Loucy (cell line): Measurements from ENCODE around the gene LFNG.

Source experiments
- H2AFZ ChIP-seq: fragments of 200-600 bp; sonication (generic); 2 replicates; pipeline ENCODE4 v1.6.0; 2016; ENCODE audit warnings: antibody characterized with exemption, mild to moderate bottlenecking, low read length, moderate library complexity
- H3F3A ChIP-seq: fragments of 200-600 bp; 2 replicates; pipeline ENCODE4 v1.6.0; 2016; ENCODE audit warnings: antibody characterized with exemption, low read depth, mild to moderate bottlenecking
- H3K27me3 ChIP-seq: fragments of 200-600 bp; sonication (generic); 2 replicates; pipeline ENCODE4 v1.6.1; 2014; ENCODE audit warnings: low read length, mild to moderate bottlenecking; ENCODE audit not compliant: insufficient read depth, poor library complexity, severe bottlenecking
- H3K36me3 ChIP-seq: fragments of 200-600 bp; sonication (generic); 2 replicates; pipeline ENCODE4 v1.6.1; 2016; ENCODE audit warnings: low read length; ENCODE audit not compliant: insufficient read depth
- H3K4me1 ChIP-seq: fragments of 200-600 bp; sonication (generic); 2 replicates; pipeline ENCODE4 v1.5.1; 2014; ENCODE audit warnings: low read length, mild to moderate bottlenecking; ENCODE audit not compliant: insufficient read depth, poor library complexity, severe bottlenecking
- H3K4me2 ChIP-seq: fragments of 200-600 bp; sonication (generic); 2 replicates; pipeline ENCODE4 v1.6.0; 2014; ENCODE audit warnings: antibody characterized with exemption, low read length, low read depth, mild to moderate bottlenecking; ENCODE audit not compliant: poor library complexity, severe bottlenecking
- H3K4me3 ChIP-seq: fragments of 200-600 bp; sonication (generic); 2 replicates; pipeline ENCODE4 v1.5.1; 2014; ENCODE audit warnings: low read length, mild to moderate bottlenecking, mixed read lengths; ENCODE audit not compliant: poor library complexity, severe bottlenecking
- H3K79me2 ChIP-seq: fragments of 200-600 bp; sonication (generic); 2 replicates; pipeline ENCODE4 v1.6.1; 2014; ENCODE audit warnings: low read length; ENCODE audit not compliant: insufficient read depth
- H3K9ac ChIP-seq: fragments of 200-600 bp; sonication (generic); 2 replicates; pipeline ENCODE4 v1.6.0; 2014; ENCODE audit warnings: mild to moderate bottlenecking, low read depth, low read length, moderate library complexity; ENCODE audit not compliant: poor library complexity, severe bottlenecking
- H3K9me2 ChIP-seq: fragments of 200-600 bp; sonication (generic); replicated peaks from 2 replicates; pipeline ENCODE4 v1.6.1; 2016; ENCODE audit warnings: low read depth, low read length, mixed read lengths
- H3K9me3 ChIP-seq: fragments of 200-600 bp; sonication (generic); 2 replicates; pipeline ENCODE4 v1.6.1; 2014; ENCODE audit warnings: mild to moderate bottlenecking, antibody characterized with exemption, low read length, low read depth; ENCODE audit not compliant: insufficient read depth
- H4K20me1 ChIP-seq: fragments of 200-600 bp; sonication (generic); 2 replicates; pipeline ENCODE4 v1.6.0; 2014; ENCODE audit warnings: antibody characterized with exemption, low read length, mild to moderate bottlenecking; ENCODE audit not compliant: insufficient read depth, poor library complexity, severe bottlenecking
- EZH2phosphoT487 ChIP-seq: fragments of 200-600 bp; IDR thresholded peaks from 2 replicates; pipeline ENCODE4 v1.6.1; 2018; ENCODE audit warnings: antibody characterized with exemption, mild to moderate bottlenecking, moderate library complexity, borderline replicate concordance
- TF ChIP-seq, protein P1 (sequence below): fragments of 200-600 bp; sonication (generic); conservative IDR thresholded peaks from 2 replicates; pipeline ENCODE4 v1.5.1; 2014; ENCODE audit warnings: mild to moderate bottlenecking, antibody characterized with exemption, low read length

LFNG gene

DNA sequence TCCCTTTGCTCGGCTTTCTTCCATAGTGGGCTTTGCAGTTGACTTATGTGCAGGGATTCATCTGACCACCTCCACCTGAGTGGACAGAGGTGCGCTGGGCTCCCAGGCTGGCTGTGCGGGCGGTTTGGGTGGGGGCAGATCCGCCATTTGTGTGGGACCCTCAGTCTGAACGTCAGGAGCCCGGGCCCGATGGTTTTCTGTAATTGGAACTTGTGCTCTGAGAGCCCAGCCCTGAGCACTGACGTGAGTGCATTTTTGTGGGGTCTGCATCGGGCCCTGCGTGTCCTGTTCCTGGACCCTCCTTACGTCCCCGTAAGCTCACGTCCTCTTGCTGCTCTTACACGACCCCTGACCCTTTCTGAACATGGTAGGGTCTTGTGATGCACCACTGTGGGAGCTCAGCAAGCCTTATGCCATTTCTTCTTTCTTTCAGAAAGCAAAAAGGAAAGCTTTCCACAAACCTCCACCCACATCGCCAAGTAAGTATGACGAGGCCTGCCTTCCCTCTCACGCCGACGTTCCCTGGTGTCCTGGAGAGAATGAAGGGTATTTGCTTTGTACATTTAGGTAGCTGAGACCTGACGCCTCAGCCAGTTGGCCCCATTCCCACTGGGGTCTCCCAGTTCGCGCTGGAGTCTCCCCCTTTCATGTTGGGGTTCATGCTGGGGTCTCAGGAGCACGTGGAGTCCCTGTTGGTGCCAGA is 49.1 kb downstream of the LFNG start:
- H3K27me3 ChIP-seq = no peaks in the 10 kb centered on the region
- H3K4me1 ChIP-seq = no peaks in the 10 kb centered on the region
- no peaks in the 10 kb centered on the region for H3K9me2 ChIP-seq
- H3K36me3 ChIP-seq = no peaks in the 10 kb centered on the region
- H2AFZ ChIP-seq = no peak overlapping the region
- H3K9ac ChIP-seq = no peak overlapping the region
- no peaks in the 10 kb centered on the region for H3K79me2 ChIP-seq
- H3F3A ChIP-seq = no peaks in the 10 kb centered on the region
- no peak overlapping the region for H3K4me2 ChIP-seq
- no peaks in the 10 kb centered on the region for H3K9me3 ChIP-seq
- no peak for TF ChIP-seq EZH2phosphoT487
- TF ChIP-seq, protein P1, sequence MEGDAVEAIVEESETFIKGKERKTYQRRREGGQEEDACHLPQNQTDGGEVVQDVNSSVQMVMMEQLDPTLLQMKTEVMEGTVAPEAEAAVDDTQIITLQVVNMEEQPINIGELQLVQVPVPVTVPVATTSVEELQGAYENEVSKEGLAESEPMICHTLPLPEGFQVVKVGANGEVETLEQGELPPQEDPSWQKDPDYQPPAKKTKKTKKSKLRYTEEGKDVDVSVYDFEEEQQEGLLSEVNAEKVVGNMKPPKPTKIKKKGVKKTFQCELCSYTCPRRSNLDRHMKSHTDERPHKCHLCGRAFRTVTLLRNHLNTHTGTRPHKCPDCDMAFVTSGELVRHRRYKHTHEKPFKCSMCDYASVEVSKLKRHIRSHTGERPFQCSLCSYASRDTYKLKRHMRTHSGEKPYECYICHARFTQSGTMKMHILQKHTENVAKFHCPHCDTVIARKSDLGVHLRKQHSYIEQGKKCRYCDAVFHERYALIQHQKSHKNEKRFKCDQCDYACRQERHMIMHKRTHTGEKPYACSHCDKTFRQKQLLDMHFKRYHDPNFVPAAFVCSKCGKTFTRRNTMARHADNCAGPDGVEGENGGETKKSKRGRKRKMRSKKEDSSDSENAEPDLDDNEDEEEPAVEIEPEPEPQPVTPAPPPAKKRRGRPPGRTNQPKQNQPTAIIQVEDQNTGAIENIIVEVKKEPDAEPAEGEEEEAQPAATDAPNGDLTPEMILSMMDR = no peak
- H3K4me3 ChIP-seq = no peak overlapping the region
- no peaks in the 10 kb centered on the region for H4K20me1 ChIP-seq

- H3K4me1 ChIP-seq = no peaks in the 10 kb centered on the region
- no peak overlapping the region for H2AFZ ChIP-seq
- H3K9ac ChIP-seq = no peak overlapping the region
- no peak for TF ChIP-seq EZH2phosphoT487
- no peaks in the 10 kb centered on the region for H4K20me1 ChIP-seq
- no peaks in the 10 kb centered on the region for H3K36me3 ChIP-seq
- H3K4me3 ChIP-seq = no peak overlapping the region
- no peaks in the 10 kb centered on the region for H3K79me2 ChIP-seq
- no peaks in the 10 kb centered on the region for H3K9me3 ChIP-seq
- H3F3A ChIP-seq = no peaks in the 10 kb centered on the region
- H3K27me3 ChIP-seq = no peaks in the 10 kb centered on the region
- H3K9me2 ChIP-seq = no peaks in the 10 kb centered on the region
- no peak overlapping the region for H3K4me2 ChIP-seq
These were observed 49.8 kb downstream of the LFNG start for GRCh38 chr7:2569421-2569820.

- no peak for TF ChIP-seq EZH2phosphoT487
- TF ChIP-seq, protein P1 = no peak
- H3K9me3 ChIP-seq = no peaks in the 10 kb centered on the region
- no peak overlapping the region for H3K9ac ChIP-seq
- no peak overlapping the region for H3K4me3 ChIP-seq
- no peaks in the 10 kb centered on the region for H3K4me1 ChIP-seq
- no peaks in the 10 kb centered on the region for H3K79me2 ChIP-seq
- H3F3A ChIP-seq = no peaks in the 10 kb centered on the region
- no peaks in the 10 kb centered on the region for H3K27me3 ChIP-seq
- no peaks in the 10 kb centered on the region for H4K20me1 ChIP-seq
- H3K9me2 ChIP-seq = no peaks in the 10 kb centered on the region
- no peak overlapping the region for H3K4me2 ChIP-seq
- no peak overlapping the region for H2AFZ ChIP-seq
- no peaks in the 10 kb centered on the region for H3K36me3 ChIP-seq
These were observed 50.4 kb downstream of the LFNG start for GRCh38 chr7:2570021-2570420.

DNA sequence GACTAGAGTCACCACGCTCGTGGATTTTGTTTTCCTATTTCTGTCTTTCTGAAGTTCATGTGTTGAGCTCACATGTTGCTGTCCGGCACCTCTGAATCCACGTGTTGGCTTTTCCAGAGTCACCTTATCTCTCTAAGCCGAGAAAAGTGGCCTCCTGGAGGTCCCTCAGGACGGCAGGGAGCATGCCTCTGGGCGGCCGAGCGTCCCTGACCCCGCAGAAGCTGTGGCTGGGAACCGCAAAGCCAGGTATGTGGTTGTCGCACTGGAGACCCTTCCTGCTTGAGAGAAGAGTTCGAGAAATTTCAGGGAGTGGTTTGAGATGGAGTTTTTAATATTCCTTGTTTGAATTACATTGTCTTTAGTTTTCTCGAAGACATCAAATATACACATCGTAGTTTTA is 51.8 kb downstream of the LFNG start:
- H3K9me2 ChIP-seq = no peaks in the 10 kb centered on the region
- no peaks in the 10 kb centered on the region for H3K9me3 ChIP-seq
- H3F3A ChIP-seq = no peaks in the 10 kb centered on the region
- no peak for TF ChIP-seq EZH2phosphoT487
- TF ChIP-seq, protein P1 = no peak
- no peak overlapping the region for H3K4me2 ChIP-seq
- no peaks in the 10 kb centered on the region for H3K79me2 ChIP-seq
- H3K36me3 ChIP-seq = no peaks in the 10 kb centered on the region
- no peak overlapping the region for H2AFZ ChIP-seq
- H3K9ac ChIP-seq = no peak overlapping the region
- no peaks in the 10 kb centered on the region for H4K20me1 ChIP-seq
- peaks cover 2% of the 10 kb centered on the region for H3K4me1 ChIP-seq
- H3K27me3 ChIP-seq = no peaks in the 10 kb centered on the region
- no peak overlapping the region for H3K4me3 ChIP-seq
